Suprapubic skin (tissue), 4 donors: ENCODE measurements around the gene CRNKL1.

ENCODE experiments used
- CTCF ChIP-seq, 2 donors: fragments of 200-600 bp in 1 of 2; fragments of 450-650 bp in 1 of 2; sonication (generic) in 1 of 2; IDR thresholded peaks; one replicate each; pipeline ENCODE4 v1.5.1; 2016 to 2019; ENCODE audit warnings: antibody characterized with exemption in 2 of 2, mild to moderate bottlenecking in 1 of 2, moderate library complexity in 1 of 2
- POLR2A ChIP-seq, 2 donors: fragments of 450-650 bp; IDR thresholded peaks; one replicate each; pipeline ENCODE4 v1.6.1; 2017; ENCODE audit warnings: antibody characterized with exemption in 2 of 2, mild to moderate bottlenecking in 2 of 2, moderate library complexity in 2 of 2
- POLR2AphosphoS5 ChIP-seq, 3 donors: sonication (generic); formaldehyde crosslinking; IDR thresholded peaks; one replicate each; pipeline ENCODE4 v1.6.1; 2017; ENCODE audit warnings: antibody characterized with exemption in 3 of 3

DNA sequence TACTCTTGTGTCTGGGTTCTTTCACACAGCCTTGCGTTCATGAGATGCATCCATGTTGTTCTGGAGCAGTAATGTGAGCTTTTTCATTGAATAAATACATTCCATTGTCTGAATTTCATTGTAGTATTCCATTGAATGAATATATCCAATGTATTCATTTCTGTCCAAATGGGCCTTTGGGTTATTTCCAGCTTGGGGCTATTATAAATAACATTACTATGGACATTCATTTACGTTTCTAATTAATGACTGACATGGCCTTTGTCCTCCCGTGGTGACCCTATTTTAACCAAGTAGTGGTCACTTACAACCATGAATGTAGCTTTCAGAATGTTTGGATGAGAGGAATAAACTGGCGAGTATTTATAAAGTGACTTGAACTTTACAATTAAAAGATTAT, 65.2 kb downstream of the CRNKL1 start:
- TF ChIP-seq CTCF (IDR thresholded peaks at IDR 0.05) (no peak), POLR2AphosphoS5 (IDR thresholded peaks at IDR 0.05) (no peak), POLR2A (IDR thresholded peaks at IDR 0.05) (no peak)
